ENCODE measurements around the gene APOA5. TPM values are rescaled to one million over a fixed set of nuclear protein-coding genes. Genes with fewer than 3 reads are reported as not detected.

Gene APOA5
- polyA plus RNA-seq, 1 of the 3 experiments (the other 2 are of a cell fraction) = not detected

GRCh38 chr11:116832350-116833290 lies 40.9 kb upstream of the APOA5 start:
- H2AFZ ChIP-seq (ENCODE audit: low read depth) = no peak overlapping the region

More at GRCh38 chr11:116832350-116833290, 40.9 kb upstream of the APOA5 start:
- Histone ChIP-seq H3K27me3 (ENCODE audit: insufficient read depth) (no peaks in the 10 kb centered on the region), H3K4me2 (no peak overlapping the region), H3K4me3 (ENCODE audit: low read depth in 2 of 2, low read length in 1 of 2) (no peak overlapping the region), H3K4me1 (ENCODE audit: control insufficient read depth in 1 of 2, insufficient read depth in 2 of 2, low read depth in 1 of 2, low read length in 1 of 2) (peaks cover 0 to 29% of the 10 kb centered on the region in 2 experiments; a peak in 1 of 4 replicates), H3K27ac (ENCODE audit: low read depth in 2 of 2, low read length in 1 of 2) (no peak overlapping the region), H3F3A (replicated peaks; ENCODE audit: insufficient read depth) (no peaks in the 10 kb centered on the region), H3K79me2 (ENCODE audit: insufficient read depth) (no peaks in the 10 kb centered on the region), H4K20me1 (ENCODE audit: insufficient read depth) (no peaks in the 10 kb centered on the region), H3K9ac (no peak overlapping the region), H3K9me3 (no peaks in the 10 kb centered on the region), H3K36me3 (replicated peaks in 1 of 2; ENCODE audit: control insufficient read depth in 1 of 2, insufficient read depth in 2 of 2, low read length in 1 of 2) (no peaks in the 10 kb centered on the region), H3K9me2 (no peaks in the 10 kb centered on the region)
- no peak for TF ChIP-seq CTCF (IDR thresholded peaks at IDR 0.05)
- TF ChIP-seq SIN3A (IDR thresholded peaks at IDR 0.05; ENCODE audit: borderline replicate concordance, low read depth, low read length) = no peak
- no peak for TF ChIP-seq IRF3 (IDR thresholded peaks at IDR 0.05; ENCODE audit: low read depth, low read length)
- no peak for TF ChIP-seq YY1 (IDR thresholded peaks at IDR 0.05; ENCODE audit: low read depth)
- TF ChIP-seq POLR2AphosphoS5 (IDR thresholded peaks at IDR 0.05; ENCODE audit: low read depth, low read length) = no peak
- no peak for TF ChIP-seq MEF2A (IDR thresholded peaks at IDR 0.05; ENCODE audit: borderline replicate concordance, low read depth)
- no peak for TF ChIP-seq REST (IDR thresholded peaks at IDR 0.05; ENCODE audit: low read depth, low read length)
- TF ChIP-seq TCF12 (IDR thresholded peaks at IDR 0.05) = no peak
- TF ChIP-seq SMC3 (IDR thresholded peaks at IDR 0.05; ENCODE audit: low read depth, low read length) = no peak
- TF ChIP-seq RFX5 (IDR thresholded peaks at IDR 0.05; ENCODE audit: low read length) = no peak
- no peak for TF ChIP-seq USF1 (IDR thresholded peaks at IDR 0.05; ENCODE audit: borderline replicate concordance, low read depth)
- TF ChIP-seq ELF1 (IDR thresholded peaks at IDR 0.05) = no peak
- no peak for TF ChIP-seq EZH2phosphoT487 (IDR thresholded peaks at IDR 0.05; ENCODE audit: borderline replicate concordance, low read depth)
- TF ChIP-seq GATA2 (CRISPR knock-in tag; IDR thresholded peaks at IDR 0.05) = no peak
- no peak for TF ChIP-seq TEAD4 (IDR thresholded peaks at IDR 0.05; ENCODE audit: borderline replicate concordance, insufficient read depth)
- TF ChIP-seq FOSL2 (IDR thresholded peaks at IDR 0.05; ENCODE audit: borderline replicate concordance, low read depth) = no peak
- TF ChIP-seq EP300 (IDR thresholded peaks at IDR 0.05; ENCODE audit: borderline replicate concordance in 1 of 2, low read depth in 1 of 2, low read length in 1 of 2) = no peak
- DNase-seq = no peak
- POLR2A ChIA-PET = no interaction called here
- WGBS (ENCODE audit: low lambda C conversion rate) = 68% methylated on average over 4 of the region's 13 CpGs
- CTCF ChIA-PET = interaction anchor here (1.4 to 2.0 kb wide), 3 partner anchors 41 to 273 kb away, joined by 3 to 11 read pairs (median 6); partner anchors contain the start of gene APOA5
